Esophagus muscularis mucosa (tissue), 4 donors: ENCODE measurements around the gene PPP1R37. TPM values are rescaled to one million over a fixed set of nuclear protein-coding genes. Genes with fewer than 3 reads are reported as not detected.

Experiments used
- DNase-seq: peaks from one replicate; pipeline ENCODE4 v3.0.0-alpha.2; 2017; ENCODE audit errors: extremely low spot score
- H3K27ac ChIP-seq, 4 donors: fragments of 200-600 bp; sonication (generic); replicated peaks in 1 of 4; 1 replicate in 3 of 4; 2 replicates in 1 of 4; pipeline ENCODE4 v1.5.1; 2016 to 2019; ENCODE audit warnings: mild to moderate bottlenecking in 1 of 4
- H3K27me3 ChIP-seq, 4 donors: fragments of 200-600 bp; sonication (generic); one replicate each; pipeline versions ENCODE4 v1.5.1 to v1.6.0; 2016 to 2019
- H3K36me3 ChIP-seq, 4 donors: fragments of 200-600 bp; sonication (generic); one replicate each; pipeline ENCODE4 v1.5.1; 2016 to 2019
- H3K4me1 ChIP-seq, 4 donors: fragments of 200-600 bp; sonication (generic); one replicate each; pipeline ENCODE4 v1.5.1; 2016 to 2019
- H3K4me3 ChIP-seq, 4 donors: fragments of 200-600 bp; sonication (generic); 1 replicate in 2 of 4; 2 replicates in 2 of 4; pipeline ENCODE4 v1.5.1; 2016 to 2019; ENCODE audit warnings: mild to moderate bottlenecking in 4 of 4, moderate library complexity in 1 of 4
- H3K9me3 ChIP-seq, 4 donors: fragments of 200-600 bp; sonication (generic); 1 replicate in 3 of 4; 2 replicates in 1 of 4; pipeline ENCODE4 v1.5.1; 2016 to 2019
- EP300 ChIP-seq: sonication (generic); formaldehyde crosslinking; IDR thresholded peaks from one replicate; pipeline ENCODE4 v1.6.1; 2017; ENCODE audit warnings: antibody characterized with exemption
- POLR2A ChIP-seq: fragments of 450-650 bp; IDR thresholded peaks from one replicate; pipeline ENCODE4 v1.6.1; 2017; ENCODE audit warnings: antibody characterized with exemption, moderate library complexity, mild to moderate bottlenecking, low read depth
- POLR2AphosphoS5 ChIP-seq, 2 donors: sonication (generic); formaldehyde crosslinking; IDR thresholded peaks; one replicate each; pipeline ENCODE4 v1.6.1; 2017; ENCODE audit warnings: antibody characterized with exemption in 2 of 2
- WGBS: methylation state at CpG from one replicate; pipeline ENCODE4 v1.1.5; 2018; 5-methylcytosine and 5-hydroxymethylcytosine counted together
- intact Hi-C: fragments of 100-400 bp; cut with DNase I; formaldehyde crosslinking; loops from one replicate; pipeline ENCODE4 v1.15.1; 2023
- total RNA-seq, 4 donors: library from RNA; depleted of rRNA; stranded (reverse); fragments of >200 nt; gene quantifications; one replicate each; pipeline versions ENCODE4 v1.1.0 to v1.2.1, GENCODE V29; 2016
- TF ChIP-seq, protein P1 (sequence below), 3 experiments: fragments of 200-600 bp in 2 of 3; fragments of 450-650 bp in 1 of 3; sonication (generic) in 2 of 3; IDR thresholded peaks; one replicate each; pipeline ENCODE4 v1.5.1; 2017 to 2019; ENCODE audit warnings: antibody characterized with exemption in 3 of 3, mild to moderate bottlenecking in 2 of 3, moderate library complexity in 1 of 3

PPP1R37 gene
- total RNA-seq, 4 donors from 2014 or later, result 21.0 to 46.7 (median 28.3) TPM

- Histone ChIP-seq H3K36me3 (peaks cover 0 to 8% (median 0%) of the 10 kb centered on the region in 4 donors), H3K4me1 (peaks cover 0 to 15% (median 4%) of the 10 kb centered on the region in 4 donors), H3K27me3 (no peaks in the 10 kb centered on the region), H3K27ac (no peak overlapping the region), H3K4me3 (no peak overlapping the region), H3K9me3 (no peaks in the 10 kb centered on the region)
- intact Hi-C loops, result no loop called here
- no peak for DNase-seq
- WGBS, result 81% methylated on average over 6 of the region's 12 CpGs
- TF ChIP-seq POLR2AphosphoS5 (IDR thresholded peaks at IDR 0.05), result no peak
- TF ChIP-seq POLR2A, result no peak
- TF ChIP-seq, protein P1, sequence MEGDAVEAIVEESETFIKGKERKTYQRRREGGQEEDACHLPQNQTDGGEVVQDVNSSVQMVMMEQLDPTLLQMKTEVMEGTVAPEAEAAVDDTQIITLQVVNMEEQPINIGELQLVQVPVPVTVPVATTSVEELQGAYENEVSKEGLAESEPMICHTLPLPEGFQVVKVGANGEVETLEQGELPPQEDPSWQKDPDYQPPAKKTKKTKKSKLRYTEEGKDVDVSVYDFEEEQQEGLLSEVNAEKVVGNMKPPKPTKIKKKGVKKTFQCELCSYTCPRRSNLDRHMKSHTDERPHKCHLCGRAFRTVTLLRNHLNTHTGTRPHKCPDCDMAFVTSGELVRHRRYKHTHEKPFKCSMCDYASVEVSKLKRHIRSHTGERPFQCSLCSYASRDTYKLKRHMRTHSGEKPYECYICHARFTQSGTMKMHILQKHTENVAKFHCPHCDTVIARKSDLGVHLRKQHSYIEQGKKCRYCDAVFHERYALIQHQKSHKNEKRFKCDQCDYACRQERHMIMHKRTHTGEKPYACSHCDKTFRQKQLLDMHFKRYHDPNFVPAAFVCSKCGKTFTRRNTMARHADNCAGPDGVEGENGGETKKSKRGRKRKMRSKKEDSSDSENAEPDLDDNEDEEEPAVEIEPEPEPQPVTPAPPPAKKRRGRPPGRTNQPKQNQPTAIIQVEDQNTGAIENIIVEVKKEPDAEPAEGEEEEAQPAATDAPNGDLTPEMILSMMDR (IDR thresholded peaks at IDR 0.05), result peak; percentile 39 to 59 (median 44)
Observed at GRCh38 chr19:45125975-45126493, 33.1 kb downstream of the PPP1R37 start.

DNA sequence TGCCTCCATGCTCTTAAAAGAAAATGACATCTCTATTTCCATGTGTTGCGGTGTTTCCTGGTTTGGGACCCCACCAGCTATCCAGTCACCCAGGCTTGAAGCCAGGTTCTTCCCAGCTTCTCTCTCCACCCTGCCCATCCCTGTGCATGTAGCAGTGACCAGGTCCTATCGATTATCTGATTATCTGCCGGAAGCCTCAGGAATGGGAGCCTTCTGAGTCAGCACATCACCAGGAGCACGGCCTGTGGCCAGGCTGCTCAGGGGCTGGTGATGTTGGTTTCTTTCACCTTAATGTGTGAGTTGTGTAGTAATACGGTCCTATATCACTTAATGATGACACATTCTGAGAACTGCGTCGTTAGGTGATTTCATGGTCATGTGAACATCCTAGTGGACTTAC lies 33.7 kb downstream of the PPP1R37 start:
- TF ChIP-seq, protein P1 (IDR thresholded peaks at IDR 0.05), result no peak
- no peak for TF ChIP-seq EP300
- H3K36me3 ChIP-seq, result peaks cover 0 to 8% (median 0%) of the 10 kb centered on the region in 4 donors
- WGBS, result 96% methylated on average over 7 of the region's 7 CpGs
- H3K4me3 ChIP-seq, result no peak overlapping the region
- peaks cover 0 to 15% (median 4%) of the 10 kb centered on the region in 4 donors for H3K4me1 ChIP-seq
- intact Hi-C loops, result no loop called here
- H3K27ac ChIP-seq, result no peak overlapping the region
- DNase-seq, result no peak
- H3K27me3 ChIP-seq, result no peaks in the 10 kb centered on the region
- H3K9me3 ChIP-seq, result no peaks in the 10 kb centered on the region

DNA sequence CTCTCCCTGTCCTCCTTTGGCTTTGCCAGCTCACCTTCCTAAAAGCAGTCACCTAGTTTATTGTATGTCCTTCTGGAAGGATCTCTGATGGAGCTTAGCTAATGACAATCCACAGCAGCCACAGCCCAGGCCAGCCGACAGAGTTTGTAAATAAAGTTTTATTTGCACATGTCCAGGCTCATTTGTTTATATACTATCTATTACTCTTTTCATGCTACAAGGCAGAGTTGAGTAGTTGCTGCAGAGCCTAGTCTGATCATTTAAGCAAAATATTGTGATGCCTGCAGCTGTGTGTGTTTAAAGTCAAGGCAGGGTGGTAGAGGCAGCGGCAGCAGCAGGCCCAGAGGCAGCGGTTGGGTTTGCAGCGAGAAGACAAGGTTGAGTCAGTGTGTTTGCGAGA lies 35.2 kb downstream of the PPP1R37 start:
- TF ChIP-seq, protein P1 (IDR thresholded peaks at IDR 0.05), result no peak
- TF ChIP-seq EP300, result no peak
- TF ChIP-seq POLR2A, result no peak
- no peak for TF ChIP-seq POLR2AphosphoS5 (IDR thresholded peaks at IDR 0.05)
- WGBS, result 90% methylated on average over 5 of the region's 5 CpGs
- H3K9me3 ChIP-seq, result no peaks in the 10 kb centered on the region
- peaks cover 0 to 8% (median 0%) of the 10 kb centered on the region in 4 donors for H3K36me3 ChIP-seq
- peaks cover 0 to 15% (median 4%) of the 10 kb centered on the region in 4 donors for H3K4me1 ChIP-seq
- no peak for DNase-seq
- intact Hi-C loops, result no loop called here
- H3K4me3 ChIP-seq, result no peak overlapping the region
- H3K27ac ChIP-seq, result no peak overlapping the region
- no peaks in the 10 kb centered on the region for H3K27me3 ChIP-seq

GRCh38 chr19:45128806-45129205 lies 35.8 kb downstream of the PPP1R37 start:
- intact Hi-C loops, result no loop called here
- Histone ChIP-seq H3K36me3 (peaks cover 0 to 8% (median 0%) of the 10 kb centered on the region in 4 donors), H3K4me3 (no peak overlapping the region), H3K27ac (no peak overlapping the region), H3K9me3 (no peaks in the 10 kb centered on the region), H3K4me1 (peaks cover 0 to 15% (median 4%) of the 10 kb centered on the region in 4 donors), H3K27me3 (no peaks in the 10 kb centered on the region)
- TF ChIP-seq, protein P1 (IDR thresholded peaks at IDR 0.05), result no peak
- no peak for TF ChIP-seq POLR2A
- no peak for TF ChIP-seq POLR2AphosphoS5 (IDR thresholded peaks at IDR 0.05)
- no peak for TF ChIP-seq EP300
- no peak for DNase-seq
- WGBS, result 88% methylated on average over 5 of the region's 5 CpGs

GRCh38 chr19:45130236-45130635 lies 37.3 kb downstream of the PPP1R37 start:
- H3K4me3 ChIP-seq, result no peak overlapping the region
- H3K36me3 ChIP-seq, result peaks cover 0 to 8% (median 0%) of the 10 kb centered on the region in 4 donors
- DNase-seq, result no peak
- 90% methylated on average over 10 of the region's 13 CpGs for WGBS
- intact Hi-C loops, result no loop called here
- H3K27me3 ChIP-seq, result no peaks in the 10 kb centered on the region
- H3K27ac ChIP-seq, result no peak overlapping the region
- no peak for TF ChIP-seq POLR2A
- no peak for TF ChIP-seq POLR2AphosphoS5 (IDR thresholded peaks at IDR 0.05)
- TF ChIP-seq, protein P1 (IDR thresholded peaks at IDR 0.05), result no peak
- no peak for TF ChIP-seq EP300
- H3K4me1 ChIP-seq, result peaks cover 0 to 15% (median 4%) of the 10 kb centered on the region in 4 donors
- no peaks in the 10 kb centered on the region for H3K9me3 ChIP-seq
